ENCODE results near the gene ARMC12.
"Not testable (repeated sequence)": the region's sequence is repeated elsewhere in the genome, so short reads cannot be mapped to it uniquely, and the experiment has no call there.

The ARMC12 gene

GRCh38 chr6:35725081-35725708, 11.6 kb upstream of the ARMC12 start:
- H3K4me1 Mint-ChIP-seq (ENCODE audit: low read depth): peaks cover 93% of the 10 kb centered on the region
- H3K27ac Mint-ChIP-seq: peak overlapping the region; percentile 89
- no peaks in the 10 kb centered on the region for H3K36me3 Mint-ChIP-seq (ENCODE audit: low read depth)
- no peaks in the 10 kb centered on the region for H3K27me3 Mint-ChIP-seq
- H3K4me3 Mint-ChIP-seq: no peak overlapping the region
- no peaks in the 10 kb centered on the region for H3K9me3 Mint-ChIP-seq
- intact Hi-C loops (cut with micrococcal nuclease): no loop called here

GRCh38 chr6:35725721-35726438, 11.0 kb upstream of the ARMC12 start:
- Mint-ChIP-seq H3K27ac (peak overlapping the region; percentile 89), H3K27me3 (no peaks in the 10 kb centered on the region), H3K4me3 (no peak overlapping the region), H3K9me3 (no peaks in the 10 kb centered on the region), H3K4me1 (ENCODE audit: low read depth) (peaks cover 88% of the 10 kb centered on the region), H3K36me3 (ENCODE audit: low read depth) (no peaks in the 10 kb centered on the region)
- intact Hi-C loops (cut with micrococcal nuclease): no loop called here

GRCh38 chr6:35727231-35727934, 9.4 kb upstream of the ARMC12 start:
- intact Hi-C loops (cut with micrococcal nuclease): no loop called here
- Mint-ChIP-seq H3K27ac (peak overlapping the region; percentile 89), H3K36me3 (ENCODE audit: low read depth) (no peaks in the 10 kb centered on the region), H3K27me3 (no peaks in the 10 kb centered on the region), H3K4me1 (ENCODE audit: low read depth) (peaks cover 87% of the 10 kb centered on the region), H3K4me3 (peak overlapping the region; percentile 64), H3K9me3 (no peaks in the 10 kb centered on the region)

- H3K4me1 Mint-ChIP-seq (ENCODE audit: low read depth): peaks cover 88% of the 10 kb centered on the region
- no peaks in the 10 kb centered on the region for H3K36me3 Mint-ChIP-seq (ENCODE audit: low read depth)
- intact Hi-C loops (cut with micrococcal nuclease): no loop called here
- peak overlapping the region; percentile 89 for H3K27ac Mint-ChIP-seq
- peak overlapping the region; percentile 64 for H3K4me3 Mint-ChIP-seq
- H3K27me3 Mint-ChIP-seq: no peaks in the 10 kb centered on the region
- H3K9me3 Mint-ChIP-seq: no peaks in the 10 kb centered on the region
Observed at GRCh38 chr6:35727935-35728682, 8.7 kb upstream of the ARMC12 start.

- intact Hi-C loops (cut with micrococcal nuclease): no loop called here
- Mint-ChIP-seq H3K27me3 (no peaks in the 10 kb centered on the region), H3K36me3 (ENCODE audit: low read depth) (no peaks in the 10 kb centered on the region), H3K4me3 (no peak overlapping the region), H3K4me1 (ENCODE audit: low read depth) (peaks cover 80% of the 10 kb centered on the region), H3K9me3 (no peaks in the 10 kb centered on the region), H3K27ac (peak overlapping the region; percentile 89)
Observed at GRCh38 chr6:35728683-35729678, 7.9 kb upstream of the ARMC12 start.

GRCh38 chr6:35729722-35730121, 7.1 kb upstream of the ARMC12 start:
- Mint-ChIP-seq H3K9me3 (no peaks in the 10 kb centered on the region), H3K4me3 (no peak overlapping the region), H3K36me3 (ENCODE audit: low read depth) (no peaks in the 10 kb centered on the region), H3K27ac (peak overlapping the region; percentile 89), H3K27me3 (no peaks in the 10 kb centered on the region), H3K4me1 (ENCODE audit: low read depth) (peaks cover 73% of the 10 kb centered on the region)
- intact Hi-C loops (cut with micrococcal nuclease): no loop called here

GRCh38 chr6:35730745-35731413, 6.0 kb upstream of the ARMC12 start:
- intact Hi-C loops (cut with micrococcal nuclease): loop anchor here (1.0 kb wide), 1 partner anchor 43 kb away; the partner anchor contains the start of gene FKBP5
- Mint-ChIP-seq H3K4me1 (ENCODE audit: low read depth) (peaks cover 61% of the 10 kb centered on the region), H3K9me3 (no peaks in the 10 kb centered on the region), H3K36me3 (ENCODE audit: low read depth) (no peaks in the 10 kb centered on the region), H3K4me3 (peak overlapping the region; percentile 82), H3K27me3 (no peaks in the 10 kb centered on the region), H3K27ac (peak overlapping the region; percentile 89)

GRCh38 chr6:35731414-35731735, 5.5 kb upstream of the ARMC12 start:
- H3K4me1 Mint-ChIP-seq (ENCODE audit: low read depth): peaks cover 61% of the 10 kb centered on the region
- intact Hi-C loops (cut with micrococcal nuclease): loop anchor here (1.0 kb wide), 1 partner anchor 43 kb away; the partner anchor contains the start of gene FKBP5

GRCh38 chr6:35731736-35732532, 4.9 kb upstream of the ARMC12 start:
- Mint-ChIP-seq H3K9me3 (no peaks in the 10 kb centered on the region), H3K4me3 (peak overlapping the region; percentile 82), H3K27me3 (no peaks in the 10 kb centered on the region), H3K4me1 (ENCODE audit: low read depth) (peaks cover 59% of the 10 kb centered on the region), H3K27ac (peak overlapping the region; percentile 80), H3K36me3 (ENCODE audit: low read depth) (no peaks in the 10 kb centered on the region)
- intact Hi-C loops (cut with micrococcal nuclease): loop anchor here (1.0 kb wide), 1 partner anchor 44 kb away; the partner anchor contains the start of gene FKBP5

More at GRCh38 chr6:35731414-35731735, 5.5 kb upstream of the ARMC12 start:
- H3K27me3 Mint-ChIP-seq: no peaks in the 10 kb centered on the region
- H3K36me3 Mint-ChIP-seq (ENCODE audit: low read depth): no peaks in the 10 kb centered on the region
- peak overlapping the region; percentile 82 for H3K4me3 Mint-ChIP-seq
- no peaks in the 10 kb centered on the region for H3K9me3 Mint-ChIP-seq
- peak overlapping the region; percentile 80 for H3K27ac Mint-ChIP-seq

- intact Hi-C loops (cut with micrococcal nuclease): no loop called here
- Mint-ChIP-seq H3K27ac (no peak overlapping the region), H3K4me3 (no peak overlapping the region), H3K4me1 (ENCODE audit: low read depth) (peaks cover 50% of the 10 kb centered on the region), H3K27me3 (no peaks in the 10 kb centered on the region), H3K36me3 (ENCODE audit: low read depth) (no peaks in the 10 kb centered on the region), H3K9me3 (no peaks in the 10 kb centered on the region)
Observed at GRCh38 chr6:35733633-35734032, 3.2 kb upstream of the ARMC12 start.

GRCh38 chr6:35734319-35734718, 2.5 kb upstream of the ARMC12 start:
- H3K27ac Mint-ChIP-seq, H3K4me3 Mint-ChIP-seq: not testable (repeated sequence)
- H3K4me1 Mint-ChIP-seq (ENCODE audit: low read depth): peaks cover 43% of the 10 kb centered on the region

GRCh38 chr6:35735452-35735851, 1.4 kb upstream of the ARMC12 start:
- no peak overlapping the region for H3K27ac Mint-ChIP-seq
- H3K36me3 Mint-ChIP-seq (ENCODE audit: low read depth): no peaks in the 10 kb centered on the region
- peaks cover 39% of the 10 kb centered on the region for H3K4me1 Mint-ChIP-seq (ENCODE audit: low read depth)
- H3K4me3 Mint-ChIP-seq: no peak overlapping the region
- no peaks in the 10 kb centered on the region for H3K9me3 Mint-ChIP-seq
- intact Hi-C loops (cut with micrococcal nuclease): no loop called here
- H3K27me3 Mint-ChIP-seq: no peaks in the 10 kb centered on the region

More at GRCh38 chr6:35734319-35734718, 2.5 kb upstream of the ARMC12 start:
- H3K9me3 Mint-ChIP-seq; H3K36me3 Mint-ChIP-seq (ENCODE audit: low read depth); intact Hi-C loops (cut with micrococcal nuclease); H3K27me3 Mint-ChIP-seq: not testable (repeated sequence)
